Astrocyte of the spinal cord (primary cell): ENCODE data around the gene TANGO2.
"Not testable (repeated sequence)": the region's sequence is repeated elsewhere in the genome, so short reads cannot be mapped to it uniquely, and the experiment has no call there.

ENCODE experiments used
- DNase-seq: peaks from one replicate; pipeline ENCODE4 v3.0.0; 2011; ENCODE audit warnings: low read depth, low spot score
- H3K4me3 ChIP-seq: 2 replicates; pipeline ENCODE4 v1.5.1; 2011; ENCODE audit warnings: low read depth, mild to moderate bottlenecking, low read length, moderate library complexity
- CTCF ChIP-seq: IDR thresholded peaks from 2 replicates; pipeline ENCODE4 v1.5.1; 2012; ENCODE audit warnings: low read depth, mild to moderate bottlenecking, low read length, inconsistent platforms
- in situ Hi-C: cut with HindIII; loops from 2 replicates; pipeline ENCODE4 v1.10.0; 2017; ENCODE audit warnings: low sequenced_read_pairs

Gene TANGO2

GRCh38 chr22:20064140-20064480 is 43.2 kb downstream of the TANGO2 start:
- no peak overlapping the region for H3K4me3 ChIP-seq
- no peak for DNase-seq
- in situ Hi-C loops, result no loop called here
- no peak for TF ChIP-seq CTCF

GRCh38 chr22:20064545-20065262 is 43.8 kb downstream of the TANGO2 start:
- no peak overlapping the region for H3K4me3 ChIP-seq
- in situ Hi-C loops, result no loop called here

GRCh38 chr22:20065896-20066616 is 45.1 kb downstream of the TANGO2 start:
- no peak for TF ChIP-seq CTCF
- H3K4me3 ChIP-seq, result no peak overlapping the region
- DNase-seq, result no peak
- in situ Hi-C loops, result no loop called here

More at GRCh38 chr22:20064545-20065262, 43.8 kb downstream of the TANGO2 start:
- TF ChIP-seq CTCF, result no peak
- DNase-seq, result no peak

- no peak for TF ChIP-seq CTCF
- no peak overlapping the region for H3K4me3 ChIP-seq
- DNase-seq, result no peak
- in situ Hi-C loops, result no loop called here
These were observed 45.9 kb downstream of the TANGO2 start for GRCh38 chr22:20066617-20067383.

GRCh38 chr22:20067384-20067682 is 46.4 kb downstream of the TANGO2 start:
- DNase-seq, H3K4me3 ChIP-seq, in situ Hi-C loops: not testable (repeated sequence)

- in situ Hi-C loops, result no loop called here
- no peak overlapping the region for H3K4me3 ChIP-seq
- TF ChIP-seq CTCF, result no peak
- DNase-seq, result no peak
These were observed 47.7 kb downstream of the TANGO2 start for GRCh38 chr22:20068640-20069039.
